ENCODE results near the gene CLEC1A. TPM values are rescaled to one million over a fixed set of nuclear protein-coding genes. Genes with fewer than 3 reads are reported as not detected.

CLEC1A gene
- total RNA-seq, 2 donors from 2014 or later, result 1.7 to 1.8 TPM

GRCh38 chr12:10126413-10126812, 27.6 kb upstream of the CLEC1A start:
- no peak overlapping the region for H3K27ac ChIP-seq
- DNase-seq, result no peak
- no peaks in the 10 kb centered on the region for H3K36me3 ChIP-seq
- H3K27me3 ChIP-seq, result no peaks in the 10 kb centered on the region
- H3K9ac ChIP-seq (ENCODE audit: low read depth in 2 of 2, low read length in 2 of 2), result no peak overlapping the region
- H3K9me3 ChIP-seq, result no peaks in the 10 kb centered on the region
- TF ChIP-seq CTCF (IDR thresholded peaks at IDR 0.05), result no peak
- no peak overlapping the region for H3K4me3 ChIP-seq
- intact Hi-C loops (cut with DNase I), result no loop called here
- no peaks in the 10 kb centered on the region for H3K4me1 ChIP-seq

- no peak overlapping the region for H3K4me3 ChIP-seq
- no peaks in the 10 kb centered on the region for H3K9me3 ChIP-seq
- H3K4me1 ChIP-seq, result no peaks in the 10 kb centered on the region
- no peak overlapping the region for H3K27ac ChIP-seq
- no peak for TF ChIP-seq CTCF (IDR thresholded peaks at IDR 0.05)
- H3K36me3 ChIP-seq, result no peaks in the 10 kb centered on the region
- DNase-seq, result no peak
- intact Hi-C loops (cut with DNase I), result no loop called here
- no peaks in the 10 kb centered on the region for H3K27me3 ChIP-seq
- H3K9ac ChIP-seq (ENCODE audit: low read depth in 2 of 2, low read length in 2 of 2), result no peak overlapping the region
Observed at GRCh38 chr12:10122689-10123088, 23.9 kb upstream of the CLEC1A start.

DNA sequence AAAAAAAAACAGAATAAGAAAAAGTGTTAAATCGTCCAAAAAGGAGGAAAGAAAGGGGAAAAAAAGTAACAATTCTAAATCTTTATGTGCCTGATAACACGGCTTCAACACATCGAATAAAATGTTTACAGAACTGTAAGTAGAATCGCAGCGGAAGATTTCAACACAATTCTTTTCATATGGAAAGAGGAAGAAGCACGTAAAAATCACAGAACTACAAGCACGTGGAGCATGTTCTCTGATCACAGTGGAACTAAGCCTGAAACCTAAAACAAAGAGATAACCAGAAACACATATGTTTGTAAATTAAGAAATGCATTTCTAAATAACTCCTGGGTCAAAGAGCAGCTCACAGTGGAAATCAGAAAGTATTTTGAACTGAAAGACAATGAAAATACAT, 22.5 kb upstream of the CLEC1A start:
- no peak for DNase-seq
- H3K4me3 ChIP-seq, result no peak overlapping the region
- intact Hi-C loops (cut with DNase I), result no loop called here
- no peaks in the 10 kb centered on the region for H3K4me1 ChIP-seq
- no peaks in the 10 kb centered on the region for H3K9me3 ChIP-seq
- no peaks in the 10 kb centered on the region for H3K36me3 ChIP-seq
- H3K27me3 ChIP-seq, result no peaks in the 10 kb centered on the region
- no peak overlapping the region for H3K9ac ChIP-seq (ENCODE audit: low read depth in 2 of 2, low read length in 2 of 2)
- no peak overlapping the region for H3K27ac ChIP-seq
- TF ChIP-seq CTCF (IDR thresholded peaks at IDR 0.05), result no peak

DNA sequence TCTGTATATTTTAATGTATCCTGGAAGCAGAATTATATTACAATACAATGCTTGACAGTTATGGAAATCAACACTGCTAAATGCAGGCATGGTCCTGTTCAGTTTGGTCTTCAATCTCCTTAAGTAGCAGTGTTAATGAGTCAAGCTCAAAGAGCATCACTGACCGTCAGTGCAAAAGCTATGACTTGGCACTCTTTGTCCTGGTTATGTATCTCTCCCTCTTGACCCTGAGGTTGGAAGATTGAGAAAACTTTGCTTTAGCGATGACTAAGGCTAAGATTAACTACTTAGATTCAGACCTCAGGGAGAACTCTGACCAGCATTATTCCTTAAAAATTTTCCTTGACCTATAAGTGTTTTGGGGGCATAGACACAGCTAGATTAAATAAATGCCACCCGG, 20.3 kb upstream of the CLEC1A start:
- Histone ChIP-seq H3K4me3 (no peak overlapping the region), H3K4me1 (no peaks in the 10 kb centered on the region), H3K9ac (ENCODE audit: low read depth in 2 of 2, low read length in 2 of 2) (no peak overlapping the region), H3K36me3 (no peaks in the 10 kb centered on the region), H3K27me3 (no peaks in the 10 kb centered on the region), H3K27ac (no peak overlapping the region), H3K9me3 (no peaks in the 10 kb centered on the region)
- no peak for TF ChIP-seq CTCF (IDR thresholded peaks at IDR 0.05)
- DNase-seq, result no peak
- intact Hi-C loops (cut with DNase I), result no loop called here

DNA sequence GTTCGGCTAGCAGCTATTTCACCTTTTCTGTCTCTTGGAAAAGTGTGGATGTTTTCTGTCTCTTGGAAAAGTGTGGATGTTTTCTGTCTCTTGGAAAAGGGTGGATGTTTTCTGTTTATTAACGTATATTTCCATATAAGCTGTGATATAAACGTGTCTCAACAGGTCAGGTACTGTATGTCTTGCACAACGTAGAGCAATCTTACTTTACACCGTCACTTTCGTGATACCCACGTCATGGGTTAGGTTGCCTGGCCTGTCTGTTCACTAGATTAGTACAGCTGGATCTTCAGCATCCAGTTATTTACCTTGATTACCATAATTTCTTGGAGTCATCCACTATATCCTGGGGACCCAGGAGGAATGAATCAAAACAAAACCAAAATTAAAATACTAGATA, 17.1 kb upstream of the CLEC1A start:
- Histone ChIP-seq H3K27ac (no peak overlapping the region), H3K9me3 (no peaks in the 10 kb centered on the region), H3K4me3 (no peak overlapping the region), H3K27me3 (no peaks in the 10 kb centered on the region), H3K4me1 (no peaks in the 10 kb centered on the region), H3K36me3 (no peaks in the 10 kb centered on the region), H3K9ac (ENCODE audit: low read depth in 2 of 2, low read length in 2 of 2) (no peak overlapping the region)
- no peak for DNase-seq
- intact Hi-C loops (cut with DNase I), result no loop called here
- no peak for TF ChIP-seq CTCF (IDR thresholded peaks at IDR 0.05)

GRCh38 chr12:10115311-10115710, 16.5 kb upstream of the CLEC1A start:
- no peaks in the 10 kb centered on the region for H3K36me3 ChIP-seq
- no peaks in the 10 kb centered on the region for H3K27me3 ChIP-seq
- no peak overlapping the region for H3K9ac ChIP-seq (ENCODE audit: low read depth in 2 of 2, low read length in 2 of 2)
- no peaks in the 10 kb centered on the region for H3K4me1 ChIP-seq
- H3K9me3 ChIP-seq, result no peaks in the 10 kb centered on the region
- intact Hi-C loops (cut with DNase I), result no loop called here
- no peak overlapping the region for H3K27ac ChIP-seq
- no peak overlapping the region for H3K4me3 ChIP-seq
- no peak for DNase-seq
- TF ChIP-seq CTCF (IDR thresholded peaks at IDR 0.05), result no peak

Data from colonic mucosa (tissue), 4 donors.